CD1c-positive myeloid dendritic cell (primary cell): Measurements from ENCODE around the gene SLC25A25.

Source experiments
- DNase-seq: peaks from one replicate; pipeline ENCODE4 v3.0.0-alpha.2; 2016; ENCODE audit errors: extremely low spot score

The SLC25A25 gene

GRCh38 chr9:128096616-128097536, 28.8 kb downstream of the SLC25A25 start:
- peak; percentile 86 for DNase-seq

DNA sequence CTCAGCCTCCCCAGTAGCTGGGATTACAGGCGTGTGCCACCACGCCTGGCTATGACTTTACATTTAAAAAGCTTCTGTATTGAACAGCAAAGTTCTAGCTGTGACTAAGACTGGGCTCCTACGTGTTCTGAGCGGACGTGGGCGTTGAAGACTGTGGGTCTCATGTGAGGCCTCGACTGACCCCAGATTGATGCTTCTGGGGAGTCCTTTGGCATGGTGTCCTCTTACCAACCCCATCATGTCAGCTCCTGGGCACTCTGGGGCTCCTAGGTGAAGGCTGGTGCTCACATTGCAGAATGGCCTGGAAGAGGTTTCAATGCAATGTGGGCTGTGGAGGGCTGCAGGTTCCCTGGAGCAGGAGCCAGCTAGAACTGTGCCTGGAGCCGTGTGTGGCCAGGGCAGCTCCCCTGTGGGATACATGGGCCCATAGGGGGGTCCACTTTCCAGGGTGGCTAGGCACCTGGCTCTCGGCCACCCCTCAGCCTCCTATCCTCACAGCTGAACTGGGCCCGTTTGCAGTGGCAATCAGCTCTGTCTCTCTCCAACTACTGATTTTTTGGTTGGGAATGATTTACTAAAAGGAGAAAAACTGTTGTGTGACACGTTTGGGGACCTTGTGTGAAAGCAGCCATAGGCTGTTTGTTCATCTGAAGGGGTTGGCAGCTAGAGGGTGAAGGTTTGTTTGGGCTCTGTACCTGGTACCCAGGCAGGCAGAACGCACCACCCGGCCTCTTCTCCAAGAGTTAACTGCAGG, 29.7 kb downstream of the SLC25A25 start:
- DNase-seq = peak; percentile 86

DNA sequence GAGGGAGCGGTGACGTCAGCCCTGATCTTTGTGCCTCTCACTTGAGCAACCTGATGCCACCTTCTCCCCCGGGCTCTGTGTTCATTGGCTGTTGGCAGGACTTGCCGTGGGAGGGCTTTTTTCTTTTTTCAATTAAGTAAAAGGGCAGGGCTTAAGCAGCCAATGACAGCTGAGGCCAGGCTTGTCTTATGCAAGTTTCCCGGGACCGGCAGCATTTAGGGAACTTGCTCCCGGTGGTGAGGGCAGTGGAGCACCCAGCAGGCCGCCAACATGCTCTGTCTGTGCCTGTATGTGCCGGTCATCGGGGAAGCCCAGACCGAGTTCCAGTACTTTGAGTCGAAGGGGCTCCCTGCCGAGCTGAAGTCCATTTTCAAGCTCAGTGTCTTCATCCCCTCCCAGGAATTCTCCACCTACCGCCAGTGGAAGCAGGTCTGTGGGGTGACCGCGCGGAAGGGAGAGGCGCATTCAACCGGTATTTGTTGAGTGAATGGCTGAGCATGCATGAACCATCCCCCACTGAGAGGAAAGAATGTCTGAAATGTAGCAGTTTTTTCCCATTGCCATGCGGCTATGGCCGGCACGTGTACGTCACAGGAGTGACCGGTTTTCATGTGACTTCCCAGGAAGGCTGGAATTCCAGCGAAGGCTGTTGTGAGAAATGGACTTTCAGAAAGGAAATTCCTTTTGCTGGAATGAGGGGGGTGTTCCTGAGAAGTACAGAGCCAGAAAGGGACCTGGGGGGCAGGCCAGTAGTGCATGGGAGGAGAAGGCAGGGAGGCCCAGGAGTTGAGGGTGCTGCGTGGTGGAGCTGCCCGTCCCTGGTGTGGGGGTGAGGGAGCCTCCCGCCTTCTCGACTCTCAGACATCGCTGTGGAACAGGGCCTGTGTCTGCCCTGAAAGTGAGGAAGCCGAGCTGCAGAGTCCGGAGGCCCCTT, 30.5 kb downstream of the SLC25A25 start:
- DNase-seq = peak; percentile 98

GRCh38 chr9:128099231-128099931, 31.3 kb downstream of the SLC25A25 start:
- DNase-seq = no peak

DNA sequence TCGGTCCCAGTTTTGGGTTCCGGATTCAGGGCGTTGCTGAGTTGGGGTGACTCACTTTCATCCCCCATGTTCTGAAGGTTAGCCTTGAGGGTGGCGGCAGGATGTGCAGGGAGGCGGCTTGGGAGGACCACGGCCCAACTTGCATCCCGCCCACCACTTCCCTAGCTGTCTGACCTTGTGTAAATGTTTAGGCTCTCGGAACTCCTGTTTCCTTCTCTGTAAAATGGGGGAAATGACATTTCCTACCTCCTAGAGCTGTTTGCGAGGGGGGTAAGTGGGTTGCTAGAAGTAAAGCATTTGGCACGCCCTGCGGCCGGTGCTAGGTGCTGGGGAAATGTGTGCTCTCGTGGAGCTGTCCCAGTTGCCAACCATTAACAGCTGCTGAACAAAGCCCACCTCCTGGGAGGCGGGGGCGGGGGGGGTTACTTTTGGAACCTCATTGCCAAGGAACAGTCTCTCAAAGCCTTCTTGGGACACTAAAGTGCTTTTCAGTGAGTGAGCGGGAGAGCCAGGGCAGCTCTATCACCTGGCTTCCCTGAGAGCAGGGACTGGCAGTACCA, 32.0 kb downstream of the SLC25A25 start:
- peak; percentile 79 for DNase-seq

GRCh38 chr9:128100581-128100980, 32.5 kb downstream of the SLC25A25 start:
- DNase-seq = no peak

GRCh38 chr9:128101231-128101661, 33.2 kb downstream of the SLC25A25 start:
- no peak for DNase-seq

- DNase-seq = no peak
These were observed 33.7 kb downstream of the SLC25A25 start for GRCh38 chr9:128101690-128102089.

DNA sequence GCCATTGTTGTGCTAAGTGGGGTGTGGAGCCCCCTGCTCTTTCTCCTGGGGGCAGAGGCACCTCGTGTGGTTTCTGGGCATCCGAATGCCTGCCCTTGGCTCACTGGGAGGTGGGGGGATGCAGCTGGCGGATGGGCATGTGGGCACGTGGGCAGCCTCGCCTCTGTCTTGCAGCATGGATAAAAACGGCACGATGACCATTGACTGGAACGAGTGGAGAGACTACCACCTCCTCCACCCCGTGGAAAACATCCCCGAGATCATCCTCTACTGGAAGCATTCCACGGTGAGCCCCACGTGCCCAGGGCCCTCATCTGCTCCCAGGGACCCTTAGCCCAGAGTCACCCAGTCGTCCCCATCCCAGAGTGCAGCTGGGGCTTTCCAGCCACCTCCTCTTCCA, 34.2 kb downstream of the SLC25A25 start:
- no peak for DNase-seq

DNA sequence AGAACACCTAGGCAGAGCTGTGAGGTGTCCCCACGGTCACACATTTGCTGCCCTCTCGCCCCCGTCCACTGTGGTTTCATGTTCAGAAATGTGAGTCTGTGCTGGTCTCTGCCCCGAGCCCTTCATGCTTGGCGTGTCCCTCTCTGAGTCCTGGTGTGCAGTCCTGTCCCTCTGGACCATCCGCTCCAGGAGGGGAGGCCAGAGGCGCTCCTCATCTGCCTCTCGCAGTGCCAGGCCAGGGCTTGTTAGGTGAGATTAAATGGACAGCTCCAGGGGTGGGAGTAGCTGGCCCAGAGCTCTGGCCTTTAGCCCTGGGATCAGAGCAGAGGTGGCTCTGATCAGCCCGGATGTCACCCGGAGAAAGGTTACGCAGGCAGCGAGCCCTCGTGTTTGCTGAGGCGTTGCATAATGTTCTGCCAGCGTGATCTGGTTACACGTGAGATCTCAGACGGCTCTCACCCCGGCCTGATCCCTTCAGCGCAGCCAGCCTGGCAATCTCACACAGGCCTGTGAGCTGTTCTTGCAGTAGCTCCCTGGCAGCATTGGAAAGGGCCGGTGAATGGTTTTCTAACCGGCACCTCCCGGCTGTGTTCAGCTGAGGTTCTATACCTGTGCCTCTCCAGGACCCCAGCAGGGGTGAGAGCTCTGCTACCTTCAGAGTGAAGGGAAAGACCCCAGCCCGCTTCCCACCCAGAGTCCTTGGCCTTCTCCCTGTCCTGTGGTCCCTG, 35.0 kb downstream of the SLC25A25 start:
- no peak for DNase-seq

- no peak for DNase-seq
These were observed 35.5 kb downstream of the SLC25A25 start for GRCh38 chr9:128103589-128103962.

DNA sequence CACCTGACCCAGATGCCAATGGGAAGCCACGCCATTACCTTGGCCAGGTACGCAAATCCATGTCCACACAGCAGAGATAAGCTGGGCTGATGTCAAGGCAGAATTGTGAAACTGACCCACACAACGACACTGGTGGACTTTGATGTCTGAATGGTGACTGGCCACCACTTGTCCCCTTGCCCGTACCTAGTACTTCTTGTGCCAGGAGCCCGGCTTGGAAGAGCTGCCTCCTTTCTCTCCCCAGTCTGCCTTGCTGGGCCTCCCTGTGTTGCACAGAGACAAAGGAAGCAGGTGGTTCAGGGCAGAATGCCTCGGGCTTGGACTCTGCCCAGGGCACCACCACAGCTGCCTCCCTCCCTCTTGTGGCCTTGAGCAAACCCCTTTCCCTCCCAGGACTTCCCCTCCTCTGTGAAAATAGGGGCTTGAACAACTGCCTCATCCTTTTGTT, 36.2 kb downstream of the SLC25A25 start:
- DNase-seq = no peak

DNA sequence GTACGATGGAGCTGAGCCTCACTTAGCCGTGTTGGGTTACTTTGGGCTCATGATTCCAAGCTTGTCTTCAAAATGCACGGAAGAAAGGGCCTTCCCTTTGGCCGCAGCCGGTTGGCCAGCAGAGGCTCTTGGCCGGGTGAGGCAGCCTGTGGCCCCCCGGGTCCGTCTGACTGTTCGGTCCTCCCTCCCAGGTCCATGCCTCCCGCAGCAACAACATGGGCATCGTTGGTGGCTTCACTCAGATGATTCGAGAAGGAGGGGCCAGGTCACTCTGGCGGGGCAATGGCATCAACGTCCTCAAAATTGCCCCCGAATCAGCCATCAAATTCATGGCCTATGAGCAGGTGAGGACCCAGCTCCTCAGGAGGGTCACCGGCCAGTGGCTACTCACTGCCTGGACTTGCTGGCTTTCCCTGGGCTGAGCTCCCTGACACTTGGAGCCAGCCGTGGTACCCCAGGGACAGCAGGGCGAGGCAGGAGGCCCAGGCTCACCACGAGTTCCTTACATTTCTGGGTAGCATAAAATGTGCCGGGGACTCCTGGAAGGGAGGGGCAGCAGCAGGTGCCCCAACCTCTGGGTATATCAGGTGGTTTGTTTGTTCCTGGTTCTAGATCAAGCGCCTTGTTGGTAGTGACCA, 37.6 kb downstream of the SLC25A25 start:
- no peak for DNase-seq

- DNase-seq = no peak
These were observed 38.3 kb downstream of the SLC25A25 start for GRCh38 chr9:128106181-128106939.

DNA sequence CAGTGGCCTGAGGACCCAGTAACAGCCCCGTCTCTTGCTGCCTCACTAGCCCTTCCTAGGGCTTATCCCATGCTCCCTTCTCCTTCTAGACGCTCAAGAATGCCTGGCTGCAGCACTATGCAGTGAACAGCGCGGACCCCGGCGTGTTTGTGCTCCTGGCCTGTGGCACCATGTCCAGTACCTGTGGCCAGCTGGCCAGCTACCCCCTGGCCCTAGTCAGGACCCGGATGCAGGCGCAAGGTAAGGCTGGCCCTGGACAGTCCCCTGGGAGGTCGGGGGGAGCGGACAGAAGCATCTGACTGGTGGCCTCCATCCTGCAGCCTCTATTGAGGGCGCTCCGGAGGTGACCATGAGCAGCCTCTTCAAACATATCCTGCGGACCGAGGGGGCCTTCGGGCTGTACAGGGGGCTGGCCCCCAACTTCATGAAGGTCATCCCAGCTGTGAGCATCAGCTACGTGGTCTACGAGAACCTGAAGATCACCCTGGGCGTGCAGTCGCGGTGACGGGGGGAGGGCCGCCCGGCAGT, 39.0 kb downstream of the SLC25A25 start:
- DNase-seq = no peak

DNA sequence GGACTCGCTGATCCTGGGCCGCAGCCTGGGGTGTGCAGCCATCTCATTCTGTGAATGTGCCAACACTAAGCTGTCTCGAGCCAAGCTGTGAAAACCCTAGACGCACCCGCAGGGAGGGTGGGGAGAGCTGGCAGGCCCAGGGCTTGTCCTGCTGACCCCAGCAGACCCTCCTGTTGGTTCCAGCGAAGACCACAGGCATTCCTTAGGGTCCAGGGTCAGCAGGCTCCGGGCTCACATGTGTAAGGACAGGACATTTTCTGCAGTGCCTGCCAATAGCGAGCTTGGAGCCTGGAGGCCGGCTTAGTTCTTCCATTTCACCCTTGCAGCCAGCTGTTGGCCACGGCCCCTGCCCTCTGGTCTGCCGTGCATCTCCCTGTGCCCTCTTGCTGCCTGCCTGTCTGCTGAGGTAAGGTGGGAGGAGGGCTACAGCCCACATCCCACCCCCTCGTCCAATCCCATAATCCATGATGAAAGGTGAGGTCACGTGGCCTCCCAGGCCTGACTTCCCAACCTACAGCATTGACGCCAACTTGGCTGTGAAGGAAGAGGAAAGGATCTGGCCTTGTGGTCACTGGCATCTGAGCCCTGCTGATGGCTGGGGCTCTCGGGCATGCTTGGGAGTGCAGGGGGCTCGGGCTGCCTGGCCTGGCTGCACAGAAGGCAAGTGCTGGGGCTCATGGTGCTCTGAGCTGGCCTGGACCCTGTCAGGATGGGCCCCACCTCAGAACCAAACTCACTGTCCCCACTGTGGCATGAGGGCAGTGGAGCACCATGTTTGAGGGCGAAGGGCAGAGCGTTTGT, 39.6 kb downstream of the SLC25A25 start:
- no peak for DNase-seq

- no peak for DNase-seq
These were observed 40.4 kb downstream of the SLC25A25 start for GRCh38 chr9:128108269-128109049.
